Inferior parietal cortex (tissue), 1 donor: ENCODE results near the gene ZC3HAV1.
"Not testable (repeated sequence)": the region's sequence is repeated elsewhere in the genome, so short reads cannot be mapped to it uniquely, and the experiment has no call there.

ENCODE experiments used
- DNase-seq: peaks from one replicate; pipeline ENCODE4 v3.0.0-alpha.2; 2016; ENCODE audit errors: extremely low spot score

The ZC3HAV1 gene

GRCh38 chr7:139054101-139054500 is 55.4 kb downstream of the ZC3HAV1 start:
- no peak for DNase-seq

DNA sequence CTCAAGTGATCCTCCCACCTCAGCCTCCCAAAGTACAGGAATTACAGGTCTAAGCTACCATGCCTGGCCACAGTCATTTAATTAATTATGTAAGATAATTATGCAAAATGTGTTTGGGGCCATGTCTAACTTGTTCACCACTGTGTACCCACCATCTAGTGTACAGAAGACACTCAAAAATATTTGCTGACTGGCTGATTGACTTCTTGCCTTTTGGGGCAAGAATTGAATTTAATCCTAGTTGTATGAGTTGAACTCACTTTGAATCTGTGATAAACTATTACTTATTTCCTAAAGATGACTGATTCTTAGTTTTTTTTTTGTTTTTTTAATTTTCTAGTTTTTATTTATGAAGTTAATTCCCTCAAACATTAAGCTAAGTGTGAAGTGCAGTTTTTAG is 57.9 kb downstream of the ZC3HAV1 start:
- DNase-seq: no peak

- DNase-seq: no peak
Measured at GRCh38 chr7:139049936-139050335, 59.6 kb downstream of the ZC3HAV1 start.

DNA sequence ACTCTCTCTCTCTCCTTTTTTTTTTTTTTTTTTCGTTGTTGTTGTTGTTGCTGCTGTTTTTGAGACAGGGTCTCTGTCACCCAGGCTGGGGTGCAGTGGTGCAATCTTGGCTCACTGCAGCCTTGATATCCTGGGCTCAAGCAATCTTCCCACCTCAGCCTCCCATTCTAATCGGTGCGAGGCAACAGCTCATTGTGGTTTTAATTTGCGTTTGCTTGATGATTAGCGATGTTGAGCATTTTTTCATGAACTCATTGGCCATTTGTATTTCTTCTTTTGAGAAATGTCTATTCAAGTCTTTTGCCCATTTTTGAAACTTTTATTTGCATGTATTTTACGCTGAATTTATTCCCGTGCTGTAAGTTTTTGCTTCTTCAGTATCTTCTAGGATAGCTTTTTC is 60.4 kb downstream of the ZC3HAV1 start:
- DNase-seq: no peak

DNA sequence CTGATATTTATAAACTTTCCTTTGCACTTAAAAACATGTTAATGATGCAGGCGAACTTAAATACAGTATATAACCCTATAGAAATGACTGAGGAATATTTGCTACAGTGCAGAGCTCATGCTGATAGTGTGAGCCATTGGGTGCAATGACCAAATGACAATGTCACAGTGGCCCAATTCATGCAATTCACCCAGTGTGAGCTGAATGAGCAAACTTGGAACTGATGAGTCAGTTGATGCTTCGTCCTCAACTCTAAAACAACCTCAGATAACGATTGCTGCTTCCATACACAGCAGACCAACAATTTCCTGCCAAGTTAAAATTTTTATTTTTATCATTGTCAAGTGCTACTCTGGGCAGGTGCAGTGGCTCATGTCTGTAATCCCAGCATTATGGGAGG is 61.5 kb downstream of the ZC3HAV1 start:
- no peak for DNase-seq

DNA sequence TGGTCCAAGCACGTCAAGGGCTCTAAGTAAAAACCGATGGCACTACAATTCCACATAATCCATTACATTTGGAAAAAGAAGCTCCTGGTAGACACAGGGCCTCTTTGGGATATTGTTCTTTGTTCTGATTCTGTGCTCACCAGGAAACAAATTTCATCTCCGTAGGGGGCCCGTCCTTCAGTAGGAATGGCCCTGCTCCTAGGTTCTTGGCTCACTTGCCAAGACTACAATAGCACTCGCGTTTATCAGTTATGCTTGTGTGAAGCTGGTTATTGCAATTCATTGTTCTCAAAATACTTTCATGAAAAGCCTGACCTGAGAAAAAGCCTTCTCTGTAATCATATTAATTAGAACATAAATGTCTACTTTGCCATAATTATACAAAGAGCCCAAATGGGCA is 63.4 kb downstream of the ZC3HAV1 start:
- no peak for DNase-seq

- no peak for DNase-seq
Measured at GRCh38 chr7:139044813-139045794, 64.4 kb downstream of the ZC3HAV1 start.

GRCh38 chr7:139043823-139044812 is 65.4 kb downstream of the ZC3HAV1 start:
- no peak for DNase-seq

GRCh38 chr7:139041378-139042085 is 68.0 kb downstream of the ZC3HAV1 start:
- DNase-seq: no peak

GRCh38 chr7:139038691-139039090 is 70.8 kb downstream of the ZC3HAV1 start:
- no peak for DNase-seq

DNA sequence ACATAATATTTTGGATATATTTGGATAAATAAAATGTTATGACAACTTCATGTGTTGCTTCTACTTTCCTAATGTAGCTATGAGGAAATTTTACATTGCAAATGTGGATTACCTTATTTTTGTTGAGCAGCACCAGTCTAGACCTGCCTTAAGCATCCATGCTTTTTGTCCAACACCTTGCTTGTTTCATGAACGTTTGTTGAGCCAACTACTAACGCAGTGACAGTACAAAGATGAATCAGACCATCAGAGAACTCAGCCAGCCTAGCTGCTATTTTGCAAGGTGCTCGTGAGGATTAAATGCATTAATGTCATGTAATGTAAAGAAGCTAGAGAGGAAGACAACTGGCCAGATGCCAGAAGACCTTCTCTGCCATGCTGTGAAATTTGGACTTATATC is 72.6 kb downstream of the ZC3HAV1 start:
- DNase-seq: no peak

- DNase-seq: no peak
Measured at GRCh38 chr7:139035586-139036353, 73.8 kb downstream of the ZC3HAV1 start, which contains the start of gene ZC3HAV1L. Gene ZC3HAV1L, minus strand, starts transcription at chr7:139036042. Its CDS starts 25 bp downstream, at chr7:139036017.

GRCh38 chr7:139034855-139035585 is 74.5 kb downstream of the ZC3HAV1 start:
- no peak for DNase-seq

DNA sequence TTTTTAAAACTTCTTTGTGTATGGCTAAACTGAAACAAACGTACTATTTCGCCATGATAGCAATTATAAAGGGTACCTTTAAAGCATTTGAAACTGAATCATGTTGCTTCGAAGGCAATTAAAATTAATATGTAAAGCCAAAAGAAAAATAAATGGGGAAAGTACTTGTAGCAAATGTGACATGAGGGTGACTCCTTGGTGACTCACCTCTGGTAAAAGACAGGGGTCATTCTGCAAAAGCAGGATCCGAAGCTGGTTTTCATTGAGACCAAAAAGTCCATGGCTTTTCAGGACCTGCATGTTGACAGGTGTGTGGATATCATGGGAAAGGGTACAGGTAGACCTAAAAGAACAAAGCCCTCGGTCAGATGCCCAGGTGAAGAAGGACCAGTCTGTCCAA is 75.2 kb downstream of the ZC3HAV1 start:
- DNase-seq: no peak

DNA sequence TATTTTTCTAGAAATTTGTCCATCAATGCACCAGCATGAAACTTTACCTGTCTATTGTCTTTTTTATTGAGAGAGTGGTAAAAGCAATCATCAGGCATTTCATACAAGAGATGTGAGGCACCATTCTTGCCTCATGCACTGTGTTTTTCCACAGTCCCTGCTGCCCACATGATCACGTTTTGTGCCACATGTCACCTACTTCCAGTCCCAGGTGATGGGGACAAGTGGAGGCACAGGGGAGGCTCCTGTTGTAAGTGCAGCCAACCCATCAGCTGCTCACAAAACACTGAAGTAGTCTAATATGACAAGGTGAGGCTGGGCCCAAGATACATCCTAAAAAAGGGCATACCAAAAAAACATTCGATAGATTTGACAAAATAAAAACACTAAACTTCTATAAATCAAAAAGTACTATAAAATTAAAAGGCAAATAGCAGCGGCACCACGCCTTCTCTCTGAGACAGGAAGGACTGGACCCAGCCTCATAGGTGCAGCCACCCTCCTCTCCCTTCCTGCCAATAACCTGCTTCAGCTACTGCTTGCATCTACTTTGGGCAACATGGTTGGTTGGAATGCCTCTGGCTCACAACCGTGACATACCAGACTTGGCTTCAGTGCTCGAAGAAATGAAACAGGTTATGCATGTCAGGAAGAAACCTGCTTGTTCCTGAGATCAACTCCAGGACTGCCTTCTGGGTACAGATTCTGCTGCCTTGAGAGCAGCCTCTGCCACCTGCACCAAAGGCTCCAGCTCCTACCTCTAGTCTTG is 76.0 kb downstream of the ZC3HAV1 start:
- DNase-seq: no peak

DNA sequence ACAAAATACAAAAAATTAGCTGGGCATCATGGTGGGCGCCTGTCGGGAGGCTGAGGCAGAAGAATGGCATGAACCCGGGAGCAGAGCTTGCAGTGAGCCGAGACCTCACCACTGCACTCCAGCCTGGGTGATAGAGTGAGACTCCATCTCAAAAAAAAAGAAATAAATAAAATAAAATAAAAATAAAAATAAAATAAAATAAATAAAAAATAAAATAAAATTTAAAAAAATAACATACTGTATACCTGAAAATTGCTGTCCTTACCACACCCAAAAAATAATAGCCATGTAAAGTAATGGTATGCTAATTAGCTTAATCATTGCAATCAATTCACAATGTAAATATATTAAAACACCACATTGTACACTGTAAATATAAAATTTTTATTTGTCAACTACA is 77.0 kb downstream of the ZC3HAV1 start:
- DNase-seq: no peak

DNA sequence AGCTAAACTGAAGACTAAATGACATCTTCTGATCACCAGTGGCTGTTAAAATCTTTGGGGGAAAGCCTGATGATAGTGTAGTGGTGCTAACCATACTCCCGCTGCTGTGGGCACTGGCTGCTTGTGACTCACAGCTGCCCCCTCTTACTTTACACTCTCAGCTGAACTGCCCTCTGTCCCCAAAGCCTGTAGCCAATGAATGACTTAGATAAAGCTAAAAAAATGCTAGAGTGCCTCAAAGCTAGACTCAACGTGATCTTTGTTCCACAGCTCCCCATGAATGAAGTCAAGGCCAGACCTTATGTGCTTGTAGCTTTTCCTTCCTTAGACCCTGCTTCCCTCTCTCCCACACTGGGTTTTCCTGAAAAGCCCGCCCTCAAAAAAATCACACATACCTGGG is 80.2 kb downstream of the ZC3HAV1 start:
- DNase-seq: no peak

- DNase-seq: no peak
Measured at GRCh38 chr7:139026551-139026950, 83.0 kb downstream of the ZC3HAV1 start.

DNA sequence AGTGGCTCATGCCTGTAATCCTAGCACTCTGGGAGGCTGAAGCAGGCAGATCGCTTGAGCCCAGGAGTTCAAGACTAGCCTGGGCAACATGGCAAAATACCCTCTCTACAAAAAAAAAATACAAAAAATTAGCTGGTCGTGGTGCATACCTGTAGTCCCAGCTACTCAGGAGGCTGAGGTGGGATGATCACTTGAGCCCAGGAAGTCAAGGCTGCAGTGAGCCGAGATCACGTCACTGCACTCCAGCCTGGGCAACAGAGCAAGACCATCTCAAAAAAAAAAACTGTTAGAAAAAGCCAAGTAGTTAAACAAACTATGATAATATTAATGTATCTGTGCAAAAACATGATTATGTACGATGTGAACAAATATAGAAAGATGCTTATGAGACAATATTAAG is 83.7 kb downstream of the ZC3HAV1 start:
- not testable (repeated sequence) for DNase-seq
